GM23338 (cell line): ENCODE measurements around the gene ATG4C. TPM values are rescaled to one million over a fixed set of nuclear protein-coding genes. Genes with fewer than 3 reads are reported as not detected.

Experiments used
- ATAC-seq: fragments of 200-7000 bp; cut with Tn5 transposase; 3 replicates; pipeline ENCODE4 v1.9.1; 2020
- DNase-seq: peaks from one replicate; pipeline ENCODE4 v3.0.0-alpha.2; 2015; ENCODE audit warnings: low spot score
- H2AFZ ChIP-seq: fragments of 200-600 bp; sonication (generic); 2 replicates; pipeline ENCODE4 v1.8.0; 2016; ENCODE audit warnings: antibody characterized with exemption, mild to moderate bottlenecking, moderate library complexity
- H3F3A ChIP-seq: fragments of 200-600 bp; sonication (generic); replicated peaks from 2 replicates; pipeline ENCODE4 v1.8.0; 2017; ENCODE audit warnings: antibody characterized with exemption, mixed run types, low read depth
- H3K27ac ChIP-seq: fragments of 200-600 bp; sonication (generic); 2 replicates; pipeline ENCODE4 v1.6.1; 2016; ENCODE audit warnings: low read depth
- H3K27me3 ChIP-seq: fragments of 200-600 bp; sonication (generic); 2 replicates; pipeline ENCODE4 v1.8.0; 2016; ENCODE audit warnings: mild to moderate bottlenecking, mixed run types, moderate library complexity; ENCODE audit not compliant: insufficient read depth
- H3K36me3 ChIP-seq: fragments of 200-600 bp; sonication (generic); 2 replicates; pipeline ENCODE4 v1.8.0; 2016; ENCODE audit warnings: mild to moderate bottlenecking; ENCODE audit not compliant: insufficient read depth
- H3K4me1 ChIP-seq: fragments of 200-600 bp; sonication (generic); 2 replicates; pipeline ENCODE4 v1.8.0; 2016; ENCODE audit warnings: mild to moderate bottlenecking, moderate library complexity; ENCODE audit not compliant: insufficient read depth
- H3K4me2 ChIP-seq: fragments of 200-600 bp; sonication (generic); 2 replicates; pipeline ENCODE4 v1.7.1; 2017; ENCODE audit warnings: mixed run types
- H3K4me3 ChIP-seq: fragments of 200-600 bp; sonication (generic); 2 replicates; pipeline ENCODE4 v1.6.1; 2016; ENCODE audit warnings: mixed run types
- H3K79me2 ChIP-seq: fragments of 200-600 bp; sonication (generic); replicated peaks from 2 replicates; pipeline ENCODE4 v1.8.0; 2017; ENCODE audit warnings: mild to moderate bottlenecking; ENCODE audit not compliant: insufficient read depth
- H3K9me2 ChIP-seq: fragments of 200-600 bp; sonication (generic); 2 replicates; pipeline ENCODE4 v1.8.0; 2017; ENCODE audit not compliant: insufficient read depth
- H4K20me1 ChIP-seq: fragments of 200-600 bp; sonication (generic); replicated peaks from 2 replicates; pipeline ENCODE4 v1.8.0; 2017; ENCODE audit warnings: mild to moderate bottlenecking; ENCODE audit not compliant: insufficient read depth
- H3K27ac Mint-ChIP-seq: 2 replicates; pipeline ENCODE4 v1.8.0; 2020; ENCODE audit warnings: inconsistent platforms, mild to moderate bottlenecking, moderate library complexity, mixed read lengths
- H3K27me3 Mint-ChIP-seq: 3 replicates; pipeline ENCODE4 v1.8.0; 2022; ENCODE audit warnings: low read depth, mild to moderate bottlenecking, moderate library complexity, mixed read lengths, inconsistent platforms; ENCODE audit not compliant: insufficient read depth, poor library complexity
- H3K36me3 Mint-ChIP-seq: 3 replicates; pipeline ENCODE4 v1.8.0; 2021; ENCODE audit warnings: low read depth, mild to moderate bottlenecking, inconsistent platforms, moderate library complexity, mixed read lengths
- H3K4me1 Mint-ChIP-seq: 3 replicates; pipeline ENCODE4 v1.8.0; 2020; ENCODE audit warnings: mild to moderate bottlenecking, inconsistent platforms, mixed read lengths
- H3K4me3 Mint-ChIP-seq: 3 replicates; pipeline ENCODE4 v1.8.0; 2021; ENCODE audit warnings: moderate library complexity, mild to moderate bottlenecking, inconsistent platforms, mixed read lengths
- H3K9me3 Mint-ChIP-seq: 3 replicates; pipeline ENCODE4 v1.8.0; 2020; ENCODE audit warnings: moderate library complexity, mild to moderate bottlenecking, inconsistent platforms, mixed read lengths
- CREB1 ChIP-seq: fragments of 250-450 bp; sonication (Bioruptor Pico); IDR thresholded peaks from 2 replicates; pipeline ENCODE4 v1.5.0; 2020; ENCODE audit warnings: low read depth, mild to moderate bottlenecking, moderate library complexity
- CTCF ChIP-seq, 2 experiments: fragments of 200-600 bp in 1 of 2; sonication (generic) in 1 of 2; conservative IDR thresholded peaks; 2 replicates each; pipeline versions ENCODE4 v1.5.1 to v1.6.1; 2016 to 2017; ENCODE audit warnings: antibody characterized with exemption in 2 of 2, low read depth in 2 of 2, mild to moderate bottlenecking in 2 of 2, moderate library complexity in 1 of 2
- ETS1 ChIP-seq: IDR thresholded peaks from 2 replicates; pipeline ENCODE4 v1.6.1; 2016; ENCODE audit warnings: antibody characterized with exemption
- EZH2 ChIP-seq: fragments of 200-600 bp; sonication (generic); IDR thresholded peaks from one replicate; pipeline ENCODE4 v1.8.0; 2017; ENCODE audit warnings: antibody characterized with exemption, mild to moderate bottlenecking, low read depth; ENCODE audit not compliant: unreplicated experiment
- EZH2phosphoT487 ChIP-seq: fragments of 200-600 bp; sonication (generic); IDR thresholded peaks from one replicate; pipeline ENCODE4 v1.8.1; 2018; ENCODE audit warnings: antibody characterized with exemption; ENCODE audit not compliant: unreplicated experiment
- NANOG ChIP-seq: IDR thresholded peaks from 2 replicates; pipeline ENCODE4 v1.6.1; 2016; ENCODE audit warnings: antibody characterized with exemption, borderline replicate concordance
- REST ChIP-seq: IDR thresholded peaks from one replicate; pipeline ENCODE4 v1.6.1; 2018; ENCODE audit warnings: antibody characterized with exemption; ENCODE audit not compliant: unreplicated experiment
- ZNF114 ChIP-seq: fragments of 250-450 bp; sonication (Bioruptor Pico); IDR thresholded peaks from 2 replicates; pipeline ENCODE4 v1.5.0; 2020; ENCODE audit warnings: mild to moderate bottlenecking, moderate library complexity
- ZNF331 ChIP-seq: fragments of 250-450 bp; sonication (Bioruptor Pico); IDR thresholded peaks from 2 replicates; pipeline ENCODE4 v1.5.0; 2020; ENCODE audit warnings: low read depth, mild to moderate bottlenecking, moderate library complexity
- ZNF462 ChIP-seq: fragments of 250-450 bp; sonication (Bioruptor Pico); IDR thresholded peaks from 2 replicates; pipeline ENCODE4 v1.5.0; 2020; ENCODE audit warnings: mild to moderate bottlenecking, moderate library complexity
- polyA plus RNA-seq: library from polyadenylated mRNA; unstranded; fragments of >200 nt; fragmentation: Nextera tagmentation; extraction: Ambion mirVana; gene quantifications from 2 replicates; pipeline ENCODE4 v1.2.1, GENCODE V29; 2016
- total RNA-seq: library from RNA; depleted of rRNA; stranded (reverse); fragments of >200 nt; shearing (Covaris generic); gene quantifications from 2 replicates; pipeline ENCODE4 v1.2.3, GENCODE V29; 2014

ATG4C gene
- total and polyA plus RNA-seq, 2 experiments from 2014 or later, result 15.7 to 18.6 TPM

- Mint-ChIP-seq H3K9me3 (no peaks in the 10 kb centered on the region), H3K4me3 (no peak overlapping the region), H3K4me1 (peaks cover 18% of the 10 kb centered on the region), H3K27ac (no peak overlapping the region), H3K36me3 (no peaks in the 10 kb centered on the region), H3K27me3 (no peaks in the 10 kb centered on the region)
- Histone ChIP-seq H2AFZ (peak overlapping the region; percentile 60), H3F3A (no peaks in the 10 kb centered on the region), H3K4me2 (no peak overlapping the region), H3K4me1 (peaks cover 10% of the 10 kb centered on the region; the same call in 1 of the 2 replicates), H4K20me1 (no peaks in the 10 kb centered on the region), H3K36me3 (no peaks in the 10 kb centered on the region), H3K27me3 (no peaks in the 10 kb centered on the region), H3K27ac (no peak overlapping the region), H3K9me2 (no peaks in the 10 kb centered on the region), H3K79me2 (no peaks in the 10 kb centered on the region), H3K4me3 (no peak overlapping the region)
- peak; percentile 73 for ATAC-seq
- TF ChIP-seq ZNF462, result no peak
- TF ChIP-seq CREB1 (CRISPR knock-in tag), result no peak
- no peak for TF ChIP-seq ETS1
- TF ChIP-seq ZNF331 (CRISPR knock-in tag), result no peak
- TF ChIP-seq NANOG, result no peak
- TF ChIP-seq EZH2phosphoT487, result no peak
- no peak for TF ChIP-seq EZH2
- TF ChIP-seq REST, result no peak
- TF ChIP-seq CTCF (conservative IDR thresholded peaks at IDR 0.05; ENCODE audit: low read depth in 2 of 2), result no peak
- TF ChIP-seq ZNF114 (CRISPR knock-in tag), result no peak
- peak; percentile 43 for DNase-seq
Measured at GRCh38 chr1:62778208-62778607, 5.7 kb upstream of the ATG4C start.
